HepG2 (cell line): ENCODE data around the gene CPAMD8. TPM values are rescaled to one million over a fixed set of nuclear protein-coding genes. Genes with fewer than 3 reads are reported as not detected.

Experiments
- ATAC-seq: fragments of 200-7000 bp; cut with Tn5 transposase; 3 replicates; pipeline ENCODE4 v1.9.1; 2020; ENCODE audit warnings: mild to moderate bottlenecking, moderate library complexity
- BruUV-seq: library from RNA; stranded (reverse); fragments of 400-500 nt; replicated peaks from 2 replicates; lab custom pipeline; 2021; lab: Mats Ljungman, UMichigan
- CTCF ChIA-PET: fragments of 300-600 bp; formaldehyde crosslinking; extraction: SDS; loops from one replicate; lab custom pipeline; 2021; ENCODE audit warnings: low total read pairs, inconsistent platforms, low intra/inter-chr PET ratio; lab: Yijun Ruan, JAX
- POLR2A ChIA-PET: fragments of 350-600 bp; sonication (Branson Sonifier 250); formaldehyde crosslinking; loops from one replicate; lab custom pipeline; 2020; ENCODE audit warnings: antibody characterized with exemption, inconsistent platforms; lab: Yijun Ruan, JAX
- DNase-seq: peaks from one replicate; pipeline ENCODE4 v3.0.0-alpha.2; 2015; ENCODE audit warnings: low spot score
- FAIRE-seq: peaks from 3 replicates; lab custom pipeline; 2011; peaks lifted over from hg19 to GRCh38; lab: Jason Lieb, UNC
- H2AFZ ChIP-seq: one replicate; pipeline ENCODE4 v1.6.1; 2011; ENCODE audit warnings: low read length, inconsistent platforms
- H3K27ac ChIP-seq: fragments of 300-600 bp; 3 replicates; pipeline ENCODE4 v1.8.0; 2011; ENCODE audit warnings: mixed run types, mild to moderate bottlenecking, mixed read lengths, low read length, inconsistent platforms; ENCODE audit not compliant: insufficient read depth; ENCODE audit errors: extremely low read length
- H3K27me3 ChIP-seq, 2 experiments: fragments of 200-600 bp in 1 of 2; 2 replicates in 1 of 2; 3 replicates in 1 of 2; pipeline versions ENCODE4 v1.6.0 to v1.8.0; 2011; ENCODE audit warnings: low read length in 2 of 2, mild to moderate bottlenecking in 2 of 2, moderate library complexity in 2 of 2, inconsistent platforms in 1 of 2; ENCODE audit not compliant: insufficient read depth in 2 of 2, control insufficient read depth in 1 of 2
- H3K36me3 ChIP-seq, 2 experiments: fragments of 200-600 bp in 1 of 2; replicated peaks in 1 of 2; 2 replicates in 1 of 2; 3 replicates in 1 of 2; pipeline versions ENCODE4 v1.5.1 to v1.8.0; 2011; ENCODE audit warnings: low read length in 2 of 2, inconsistent platforms in 1 of 2; ENCODE audit not compliant: insufficient read depth in 2 of 2, control insufficient read depth in 1 of 2
- H3K4me1 ChIP-seq: 2 replicates; pipeline ENCODE4 v1.5.1; 2012; ENCODE audit warnings: low read length, inconsistent platforms; ENCODE audit not compliant: insufficient read depth
- H3K4me2 ChIP-seq: 2 replicates; pipeline ENCODE4 v1.6.0; 2011; ENCODE audit warnings: low read depth, low read length, inconsistent platforms
- H3K4me3 ChIP-seq, 3 experiments: fragments of 200-600 bp in 1 of 3; sonication (generic), shearing (Covaris generic) in 1 of 3; replicated peaks in 1 of 3; 2 replicates each; pipeline ENCODE4 v1.5.1; 2011 to 2016; ENCODE audit warnings: low read length in 3 of 3, inconsistent platforms in 2 of 3, low read depth in 2 of 3, mild to moderate bottlenecking in 2 of 3, control low read depth in 1 of 3, mixed read lengths in 1 of 3; ENCODE audit not compliant: insufficient read depth in 1 of 3
- H3K79me2 ChIP-seq: one replicate; pipeline ENCODE4 v1.6.1; 2011; ENCODE audit warnings: low read length, inconsistent platforms; ENCODE audit not compliant: insufficient read depth
- H3K9ac ChIP-seq: 2 replicates; pipeline ENCODE4 v1.6.0; 2011; ENCODE audit warnings: mild to moderate bottlenecking, low read depth, low read length, inconsistent platforms; ENCODE audit not compliant: insufficient read depth
- H3K9me3 ChIP-seq: 2 replicates; pipeline ENCODE4 v1.5.1; 2012; ENCODE audit warnings: mild to moderate bottlenecking, low read length
- H4K20me1 ChIP-seq: 2 replicates; pipeline ENCODE4 v1.6.0; 2011; ENCODE audit warnings: inconsistent platforms, mild to moderate bottlenecking, low read length, moderate library complexity; ENCODE audit not compliant: insufficient read depth
- BHLHE40 ChIP-seq: IDR thresholded peaks from 2 replicates; pipeline ENCODE4 v1.6.1; 2011; ENCODE audit warnings: low read length, improper control_type of control experiment
- FOXK2 ChIP-seq: fragments of 450-650 bp; IDR thresholded peaks from 2 replicates; pipeline ENCODE4 v1.6.1; 2016
- GATAD1 ChIP-seq: IDR thresholded peaks from 2 replicates; pipeline ENCODE4 v1.6.1; 2016; ENCODE audit warnings: missing genetic modification reagents, missing compliant biosample characterization
- KLF9 ChIP-seq: IDR thresholded peaks from 2 replicates; pipeline ENCODE4 v1.6.1; 2016; ENCODE audit warnings: low read depth
- MED1 ChIP-seq: sonication (generic); formaldehyde crosslinking; IDR thresholded peaks from 2 replicates; pipeline ENCODE4 v1.4.0; 2020; ENCODE audit warnings: missing genetic modification reagents
- ONECUT2 ChIP-seq: sonication (generic); formaldehyde crosslinking; IDR thresholded peaks from 2 replicates; pipeline ENCODE4 v1.4.0; 2020; ENCODE audit warnings: missing genetic modification reagents
- PLRG1 ChIP-seq: fragments of 450-650 bp; conservative IDR thresholded peaks from 2 replicates; pipeline ENCODE4 v1.6.1; 2016
- SALL2 ChIP-seq: sonication (generic); formaldehyde crosslinking; IDR thresholded peaks from 2 replicates; pipeline ENCODE4 v1.8.1; 2023; ENCODE audit warnings: mild to moderate bottlenecking, missing genetic modification reagents, inconsistent platforms
- SRSF4 ChIP-seq: fragments of 200-400 bp; formaldehyde crosslinking; IDR thresholded peaks from one replicate; pipeline ENCODE4 v1.6.1; 2018; ENCODE audit warnings: mild to moderate bottlenecking, low read depth, low read length, moderate library complexity; ENCODE audit not compliant: poor library complexity, severe bottlenecking
- ZFP37 ChIP-seq: sonication (generic); formaldehyde crosslinking; IDR thresholded peaks from 2 replicates; pipeline ENCODE4 v1.4.0; 2020; ENCODE audit warnings: missing genetic modification reagents, borderline replicate concordance
- ZNF143 ChIP-seq: sonication (generic); formaldehyde crosslinking; IDR thresholded peaks from 2 replicates; pipeline ENCODE4 v1.4.0; 2020; ENCODE audit warnings: missing genetic modification reagents
- ZNF468 ChIP-seq: sonication (generic); formaldehyde crosslinking; IDR thresholded peaks from 2 replicates; pipeline ENCODE4 v1.8.0; 2022; ENCODE audit warnings: mild to moderate bottlenecking, moderate library complexity, missing genetic modification reagents
- ZNF564 ChIP-seq: sonication (generic); formaldehyde crosslinking; IDR thresholded peaks from 2 replicates; pipeline ENCODE4 v1.8.1; 2023; ENCODE audit warnings: mild to moderate bottlenecking, missing genetic modification reagents
- ZNF570 ChIP-seq: sonication (generic); formaldehyde crosslinking; IDR thresholded peaks from 2 replicates; pipeline ENCODE4 v1.4.0; 2020; ENCODE audit warnings: mild to moderate bottlenecking, missing genetic modification reagents, borderline replicate concordance
- ZNF770 ChIP-seq: sonication (generic); formaldehyde crosslinking; IDR thresholded peaks from 2 replicates; pipeline ENCODE4 v1.5.0; 2020; ENCODE audit warnings: mild to moderate bottlenecking, missing genetic modification reagents
- ZNF839 ChIP-seq: sonication (generic); formaldehyde crosslinking; IDR thresholded peaks from 2 replicates; pipeline ENCODE4 v1.4.0; 2020; ENCODE audit warnings: missing genetic modification reagents, mild to moderate bottlenecking, borderline replicate concordance
- ZSCAN25 ChIP-seq: sonication (generic); formaldehyde crosslinking; IDR thresholded peaks from 2 replicates; pipeline ENCODE4 v1.8.0; 2022; ENCODE audit warnings: mild to moderate bottlenecking, missing genetic modification reagents
- WGBS: methylation state at CpG from one replicate; pipeline ENCODE4 v1.1.6; 2017; ENCODE audit warnings: low lambda C conversion rate; 5-methylcytosine and 5-hydroxymethylcytosine counted together
- in situ Hi-C: cut with HindIII; loops from 2 replicates; pipeline ENCODE4 v1.10.0; 2017; ENCODE audit warnings: low pct_unique_long_range_greater_than_20kb; ENCODE audit not compliant: extremely low pct_ligation_motif_present
- intact Hi-C: fragments of 100-400 bp; cut with micrococcal nuclease; formaldehyde crosslinking; loops from one replicate; pipeline ENCODE4 v1.10.0; 2022; ENCODE audit not compliant: unreplicated experiment
- polyA plus RNA-seq, 8 experiments: library from polyadenylated mRNA; depleted of rRNA in 3 of 8; stranded (reverse) in 7 of 8; unstranded in 1 of 8; fragments of >200 nt; fragmentation: Illumina TruSeq in 4 of 8; extraction: Trizol in 4 of 8; gene quantifications; 2 replicates each; pipeline versions ENCODE4 v1.2.1 to v1.2.3, GENCODE V29; 2011 to 2016; ENCODE audit warnings: low read depth in 4 of 8, missing spikeins in 1 of 8, mixed read lengths in 1 of 8; ENCODE audit not compliant: insufficient read depth in 1 of 8
- total RNA-seq, 5 experiments: library from RNA; depleted of rRNA; stranded (reverse); fragments of >200 nt; fragmentation: Illumina TruSeq; extraction: Trizol; gene quantifications; 2 replicates each; pipeline ENCODE4 v1.2.3, GENCODE V29; 2016; ENCODE audit warnings: low read depth in 1 of 5

Gene CPAMD8
- total and polyA plus RNA-seq, 2 of the 13 experiments (the other 11 are each of a cell fraction or from before 2014, with no cell fraction given): 0.29 to 0.34 TPM

GRCh38 chr19:17070421-17070820 lies 43.8 kb upstream of the CPAMD8 start:
- intact Hi-C loops (no loop called here), in situ Hi-C loops (no loop called here)
- Histone ChIP-seq H4K20me1 (no peaks in the 10 kb centered on the region), H3K9me3 (no peaks in the 10 kb centered on the region), H3K27ac (no peak overlapping the region), H3K4me1 (peaks cover 30% of the 10 kb centered on the region), H3K36me3 (peaks cover 8 to 42% of the 10 kb centered on the region in 2 experiments), H3K4me3 (no peak overlapping the region), H3K4me2 (no peak overlapping the region), H2AFZ (no peak overlapping the region), H3K79me2 (peaks cover 24% of the 10 kb centered on the region), H3K9ac (no peak overlapping the region), H3K27me3 (no peaks in the 10 kb centered on the region; a peak in 1 of 5 replicates)
- no peak for DNase-seq
- 97% methylated on average over 12 of the region's 12 CpGs for WGBS
- TF ChIP-seq ZNF570 (CRISPR knock-in tag) (no peak), ZFP37 (CRISPR knock-in tag) (no peak), PLRG1 (no peak), FOXK2 (no peak), ZNF143 (CRISPR knock-in tag) (no peak), ZNF839 (CRISPR knock-in tag) (no peak), SRSF4 (no peak), ONECUT2 (CRISPR knock-in tag) (no peak), SALL2 (CRISPR knock-in tag) (no peak), ZNF564 (CRISPR knock-in tag) (no peak), ZSCAN25 (CRISPR knock-in tag) (no peak), MED1 (CRISPR knock-in tag) (no peak), ZNF770 (CRISPR knock-in tag) (no peak), KLF9 (CRISPR knock-in tag) (no peak), ZNF468 (no peak), GATAD1 (CRISPR knock-in tag) (no peak), BHLHE40 (no peak)
- ChIA-PET CTCF (no interaction called here), POLR2A (no interaction called here)
- no peak for FAIRE-seq
- no peak for ATAC-seq
- no TSS peak for BruUV-seq
